WTC11 (cell line): ENCODE measurements around the gene DACH2. TPM values are rescaled to one million over a fixed set of nuclear protein-coding genes. Genes with fewer than 3 reads are reported as not detected.

ENCODE experiments used
- ATAC-seq: fragments of 200-7000 bp; cut with Tn5 transposase; 2 replicates; pipeline ENCODE4 v1.10.0; 2021; ENCODE audit warnings: mild to moderate bottlenecking, moderate library complexity
- CTCF ChIA-PET: fragments of 300-600 bp; sonication (Branson Sonifier 250); formaldehyde crosslinking; loops from one replicate; lab custom pipeline; 2021; ENCODE audit warnings: antibody characterized with exemption; lab: Charles Lee
- POLR2A ChIA-PET: fragments of 350-600 bp; sonication (Branson Sonifier 250); formaldehyde crosslinking; loops from one replicate; lab custom pipeline; 2021; ENCODE audit warnings: antibody characterized with exemption; lab: Charles Lee
- DNase-seq: peaks from one replicate; pipeline ENCODE4 v3.0.0; 2021; ENCODE audit warnings: low spot score
- H3K27ac Mint-ChIP-seq: 2 replicates; pipeline ENCODE4 v1.8.0; 2021; ENCODE audit warnings: mixed read lengths
- H3K27me3 Mint-ChIP-seq: 2 replicates; pipeline ENCODE4 v1.8.0; 2021; ENCODE audit warnings: low read depth, mild to moderate bottlenecking, moderate library complexity, mixed read lengths
- H3K36me3 Mint-ChIP-seq: 2 replicates; pipeline ENCODE4 v1.8.0; 2021; ENCODE audit warnings: mixed read lengths
- H3K4me1 Mint-ChIP-seq: 2 replicates; pipeline ENCODE4 v1.8.0; 2022; ENCODE audit warnings: mixed read lengths
- H3K4me3 Mint-ChIP-seq: 2 replicates; pipeline ENCODE4 v1.8.0; 2021; ENCODE audit warnings: mild to moderate bottlenecking, moderate library complexity, mixed read lengths
- H3K9me3 Mint-ChIP-seq: 2 replicates; pipeline ENCODE4 v1.8.0; 2021; ENCODE audit warnings: mixed read lengths
- ATF3 ChIP-seq: sonication (generic); formaldehyde crosslinking; conservative IDR thresholded peaks from 2 replicates; pipeline ENCODE4 v1.8.1; 2022; ENCODE audit warnings: mild to moderate bottlenecking, missing genetic modification reagents
- CREM ChIP-seq: sonication (generic); formaldehyde crosslinking; IDR thresholded peaks from 2 replicates; pipeline ENCODE4 v1.8.1; 2022; ENCODE audit warnings: mild to moderate bottlenecking, missing genetic modification reagents, moderate library complexity
- CTCF ChIP-seq: fragments of 200-600 bp; IDR thresholded peaks from 2 replicates; pipeline ENCODE4 v1.8.0; 2022; ENCODE audit warnings: antibody characterized with exemption
- E2F1 ChIP-seq: sonication (generic); formaldehyde crosslinking; IDR thresholded peaks from 2 replicates; pipeline ENCODE4 v1.8.0; 2022; ENCODE audit warnings: mild to moderate bottlenecking, missing genetic modification reagents
- E2F5 ChIP-seq: sonication (generic); formaldehyde crosslinking; IDR thresholded peaks from 2 replicates; pipeline ENCODE4 v1.8.1; 2022; ENCODE audit warnings: mild to moderate bottlenecking, moderate library complexity, missing genetic modification reagents
- ELF4 ChIP-seq: sonication (generic); formaldehyde crosslinking; IDR thresholded peaks from 2 replicates; pipeline ENCODE4 v1.8.1; 2022; ENCODE audit warnings: low read depth, mild to moderate bottlenecking, moderate library complexity, missing genetic modification reagents
- FOXK1 ChIP-seq: sonication (generic); formaldehyde crosslinking; IDR thresholded peaks from 2 replicates; pipeline ENCODE4 v1.8.0; 2022; ENCODE audit warnings: mild to moderate bottlenecking, moderate library complexity, missing genetic modification reagents
- GTF2I ChIP-seq: fragments of 250-450 bp; sonication (Bioruptor Pico); conservative IDR thresholded peaks from 2 replicates; pipeline ENCODE4 v1.4.0; 2021; ENCODE audit warnings: mild to moderate bottlenecking
- MAX ChIP-seq: sonication (generic); formaldehyde crosslinking; IDR thresholded peaks from 2 replicates; pipeline ENCODE4 v1.8.0; 2022; ENCODE audit warnings: mild to moderate bottlenecking, missing genetic modification reagents
- NFE2L1 ChIP-seq: sonication (generic); formaldehyde crosslinking; IDR thresholded peaks from 2 replicates; pipeline ENCODE4 v1.8.1; 2023; ENCODE audit warnings: missing genetic modification reagents
- NR1H2 ChIP-seq: sonication (generic); formaldehyde crosslinking; IDR thresholded peaks from 2 replicates; pipeline ENCODE4 v1.9.0; 2021; ENCODE audit warnings: mild to moderate bottlenecking, moderate library complexity, missing genetic modification reagents
- PRDM15 ChIP-seq: sonication (generic); formaldehyde crosslinking; IDR thresholded peaks from 2 replicates; pipeline ENCODE4 v1.8.0; 2022; ENCODE audit warnings: missing genetic modification reagents
- PRRX2 ChIP-seq: fragments of 250-450 bp; sonication (Bioruptor Pico); IDR thresholded peaks from 2 replicates; pipeline ENCODE4 v1.8.0; 2021; ENCODE audit warnings: mild to moderate bottlenecking
- SOX15 ChIP-seq: fragments of 250-450 bp; sonication (Bioruptor Pico); IDR thresholded peaks from 2 replicates; pipeline ENCODE4 v1.9.0; 2021; ENCODE audit warnings: mild to moderate bottlenecking
- USF2 ChIP-seq: sonication (generic); formaldehyde crosslinking; IDR thresholded peaks from 2 replicates; pipeline ENCODE4 v1.8.1; 2023; ENCODE audit warnings: mild to moderate bottlenecking, missing genetic modification reagents, moderate library complexity
- ZMAT4 ChIP-seq: fragments of 250-450 bp; sonication (Bioruptor Pico); IDR thresholded peaks from 2 replicates; pipeline ENCODE4 v1.9.0; 2021; ENCODE audit warnings: mild to moderate bottlenecking
- ZNF232 ChIP-seq: sonication (generic); formaldehyde crosslinking; IDR thresholded peaks from 2 replicates; pipeline ENCODE4 v1.8.0; 2022; ENCODE audit warnings: mild to moderate bottlenecking, missing genetic modification reagents
- ZNF317 ChIP-seq: sonication (generic); formaldehyde crosslinking; IDR thresholded peaks from 2 replicates; pipeline ENCODE4 v1.8.1; 2023; ENCODE audit warnings: low read depth, mild to moderate bottlenecking, moderate library complexity, missing genetic modification reagents, borderline replicate concordance
- total RNA-seq: library from RNA; stranded (reverse); gene quantifications from 3 replicates; pipeline ENCODE4 v1.2.3, GENCODE V29; 2021

The DACH2 gene
- total RNA-seq, 1 experiment from 2014 or later: 3.5 TPM

- TF ChIP-seq ZMAT4 (CRISPR knock-in tag) (no peak), E2F1 (no peak), CTCF (no peak), NFE2L1 (CRISPR knock-in tag) (no peak), GTF2I (no peak), ATF3 (CRISPR knock-in tag) (no peak), SOX15 (CRISPR knock-in tag) (no peak), ZNF317 (CRISPR knock-in tag) (no peak), E2F5 (no peak)
- TF ChIP-seq, all 79 proteins: peak for 0
Measured at GRCh38 chrX:86460760-86461159, 312.5 kb downstream of the DACH2 start (continued).

GRCh38 chrX:86504297-86504696, 356.0 kb downstream of the DACH2 start:
- no peak overlapping the region for H3K27ac Mint-ChIP-seq
- no peaks in the 10 kb centered on the region for H3K9me3 Mint-ChIP-seq
- H3K4me1 Mint-ChIP-seq: peaks cover 24% of the 10 kb centered on the region
- no peak overlapping the region for H3K4me3 Mint-ChIP-seq
- H3K36me3 Mint-ChIP-seq: no peaks in the 10 kb centered on the region
- H3K27me3 Mint-ChIP-seq: no peaks in the 10 kb centered on the region
- ChIA-PET CTCF (no interaction called here), POLR2A (no interaction called here)
- ATAC-seq (no peak), DNase-seq (no peak)
- no peak for TF ChIP-seq ELF4 (CRISPR knock-in tag)
- TF ChIP-seq NR1H2 (CRISPR knock-in tag): no peak
- no peak for TF ChIP-seq PRDM15 (CRISPR knock-in tag)
- no peak for TF ChIP-seq MAX

- Mint-ChIP-seq H3K4me3 (no peak overlapping the region), H3K4me1 (peaks cover 8% of the 10 kb centered on the region), H3K9me3 (no peaks in the 10 kb centered on the region), H3K36me3 (no peaks in the 10 kb centered on the region), H3K27me3 (no peaks in the 10 kb centered on the region), H3K27ac (no peak overlapping the region)
- ChIA-PET POLR2A (no interaction called here), CTCF (interaction anchor here (0.6 kb wide), 1 partner anchor 440 kb away, joined by 4 read pairs; no protein-coding TSS in a partner anchor)
- TF ChIP-seq ZNF232 (CRISPR knock-in tag): no peak
- no peak for TF ChIP-seq PRRX2
- TF ChIP-seq CREM (CRISPR knock-in tag): no peak
- TF ChIP-seq GTF2I: no peak
- TF ChIP-seq USF2 (CRISPR knock-in tag): no peak
- TF ChIP-seq FOXK1 (CRISPR knock-in tag): no peak
- ATAC-seq (no peak), DNase-seq (no peak)
Measured at GRCh38 chrX:86507331-86507730, 359.1 kb downstream of the DACH2 start.
